Left kidney (tissue), 2 donors: ENCODE data around the gene UBE2U. TPM values are rescaled to one million over a fixed set of nuclear protein-coding genes. Genes with fewer than 3 reads are reported as not detected.

Source experiments
- DNase-seq: peaks from one replicate; pipeline ENCODE4 v3.0.0-alpha.2; 2013
- polyA plus RNA-seq: library from polyadenylated mRNA; unstranded; fragments of 120-200 nt; gene quantifications from one replicate; pipeline ENCODE4 v1.2.1, GENCODE V29; 2013; ENCODE audit not compliant: insufficient read length

UBE2U gene
- polyA plus RNA-seq, 1 donor = not detected

- no peak for DNase-seq
These were observed 90.4 kb downstream of the UBE2U start for GRCh38 chr1:64293820-64294219.

GRCh38 chr1:64295136-64295535 is 91.7 kb downstream of the UBE2U start:
- no peak for DNase-seq

- DNase-seq = no peak
These were observed 92.1 kb downstream of the UBE2U start for GRCh38 chr1:64295561-64295960.

GRCh38 chr1:64296459-64296858 is 93.0 kb downstream of the UBE2U start:
- DNase-seq = no peak

- DNase-seq = no peak
These were observed 98.8 kb downstream of the UBE2U start for GRCh38 chr1:64302194-64302593.

GRCh38 chr1:64302971-64303370 is 99.5 kb downstream of the UBE2U start:
- no peak for DNase-seq

- DNase-seq = no peak
These were observed 101.4 kb downstream of the UBE2U start for GRCh38 chr1:64304823-64305222.

GRCh38 chr1:64308866-64309265 is 105.4 kb downstream of the UBE2U start:
- no peak for DNase-seq

- DNase-seq = no peak
These were observed 106.0 kb downstream of the UBE2U start for GRCh38 chr1:64309431-64309831.

- no peak for DNase-seq
These were observed 107.3 kb downstream of the UBE2U start for GRCh38 chr1:64310760-64311159.

- DNase-seq = no peak
These were observed 109.0 kb downstream of the UBE2U start for GRCh38 chr1:64312431-64312830.

- no peak for DNase-seq
These were observed 112.0 kb downstream of the UBE2U start for GRCh38 chr1:64315402-64315801.
